ENCODE data around the gene LGALS3BP.
"Not testable (repeated sequence)": the region's sequence is repeated elsewhere in the genome, so short reads cannot be mapped to it uniquely, and the experiment has no call there.

LGALS3BP gene, protein sequence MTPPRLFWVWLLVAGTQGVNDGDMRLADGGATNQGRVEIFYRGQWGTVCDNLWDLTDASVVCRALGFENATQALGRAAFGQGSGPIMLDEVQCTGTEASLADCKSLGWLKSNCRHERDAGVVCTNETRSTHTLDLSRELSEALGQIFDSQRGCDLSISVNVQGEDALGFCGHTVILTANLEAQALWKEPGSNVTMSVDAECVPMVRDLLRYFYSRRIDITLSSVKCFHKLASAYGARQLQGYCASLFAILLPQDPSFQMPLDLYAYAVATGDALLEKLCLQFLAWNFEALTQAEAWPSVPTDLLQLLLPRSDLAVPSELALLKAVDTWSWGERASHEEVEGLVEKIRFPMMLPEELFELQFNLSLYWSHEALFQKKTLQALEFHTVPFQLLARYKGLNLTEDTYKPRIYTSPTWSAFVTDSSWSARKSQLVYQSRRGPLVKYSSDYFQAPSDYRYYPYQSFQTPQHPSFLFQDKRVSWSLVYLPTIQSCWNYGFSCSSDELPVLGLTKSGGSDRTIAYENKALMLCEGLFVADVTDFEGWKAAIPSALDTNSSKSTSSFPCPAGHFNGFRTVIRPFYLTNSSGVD
- 27.1 to 33.7 reads per million in 2 donors for total RNA-seq

DNA sequence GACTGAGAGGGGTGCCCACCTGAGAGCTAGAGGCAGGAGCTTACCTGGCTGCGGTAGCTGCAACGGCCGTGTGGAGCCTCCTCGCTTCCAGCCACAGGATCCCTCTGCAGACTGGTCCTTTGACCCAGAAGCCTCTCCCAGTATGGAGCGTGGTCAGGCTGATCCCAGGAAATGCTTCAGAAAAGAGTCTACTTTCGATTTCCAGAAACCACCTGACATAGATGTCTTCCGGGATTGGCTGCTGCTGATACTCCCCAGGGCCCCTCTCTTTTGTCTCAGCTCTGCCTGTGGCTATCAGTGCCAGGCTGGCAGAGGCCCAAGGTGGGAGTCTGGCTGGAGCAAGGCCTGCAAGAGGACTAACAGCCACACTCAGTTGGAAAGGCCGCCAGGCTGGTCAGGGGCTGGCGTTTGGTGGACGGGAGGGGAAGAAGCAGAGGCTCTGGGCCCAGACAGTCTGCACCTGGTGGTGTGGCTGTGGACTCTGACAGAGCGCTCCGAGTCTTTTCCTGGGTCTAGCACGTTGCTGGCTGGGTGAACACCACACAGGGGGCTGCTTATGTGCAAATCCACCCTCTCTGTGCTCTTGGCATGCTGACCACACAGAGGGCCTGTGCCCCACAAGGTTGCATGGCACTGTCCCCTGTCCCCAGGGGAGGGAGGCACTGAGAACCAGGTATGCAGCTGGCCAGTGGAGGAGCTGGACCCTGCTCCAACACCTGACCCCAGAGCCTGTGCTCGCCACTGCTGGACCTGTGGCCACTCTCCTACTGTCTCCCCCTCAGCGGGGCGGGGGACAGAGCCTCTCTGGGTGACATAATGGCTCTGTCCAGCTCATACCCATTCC lies at the start of gene LGALS3BP:
TSS of gene LGALS3BP (minus strand) at position 144 of the 844 bp plus-strand sequence. CDS start 2,732 bp downstream, outside the sequence.
- peak in 1 of 5 experiments; percentile 55 for DNase-seq

GRCh38 chr17:79028496-79029326 lies 49.0 kb upstream of the LGALS3BP start:
- no peak for DNase-seq

DNA sequence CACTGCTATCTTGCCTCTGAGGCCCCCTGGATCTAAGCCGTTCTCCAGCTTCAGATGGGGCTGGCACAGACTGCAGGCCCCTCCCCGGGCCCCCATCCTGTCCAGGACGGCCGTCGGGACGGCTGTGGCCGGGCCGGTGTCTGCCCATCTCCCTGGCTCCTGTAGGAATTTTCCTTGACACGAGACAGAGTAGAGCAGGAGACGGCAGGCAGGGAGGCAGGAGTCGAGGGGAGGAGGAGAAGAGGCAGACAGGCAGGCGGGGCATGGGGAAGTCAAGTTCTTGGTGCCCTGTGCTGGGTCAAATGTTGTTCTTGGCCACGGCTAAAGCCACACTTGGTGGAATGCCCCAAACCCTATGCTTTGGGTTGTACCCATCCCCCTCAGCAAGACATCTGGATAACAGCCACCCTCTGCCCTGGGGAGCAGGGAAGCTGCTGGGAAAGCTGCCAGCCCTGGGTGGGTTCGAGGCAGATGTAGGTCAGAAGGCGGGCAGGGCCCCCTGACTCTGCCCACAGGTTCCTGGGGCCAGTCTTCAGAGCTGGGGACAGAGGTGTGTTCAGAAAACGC lies 48.3 kb upstream of the LGALS3BP start:
- DNase-seq, result no peak

GRCh38 chr17:79027274-79027924 lies 47.7 kb upstream of the LGALS3BP start:
- no peak for DNase-seq

GRCh38 chr17:79026376-79027273 lies 46.9 kb upstream of the LGALS3BP start:
- no peak for DNase-seq

DNA sequence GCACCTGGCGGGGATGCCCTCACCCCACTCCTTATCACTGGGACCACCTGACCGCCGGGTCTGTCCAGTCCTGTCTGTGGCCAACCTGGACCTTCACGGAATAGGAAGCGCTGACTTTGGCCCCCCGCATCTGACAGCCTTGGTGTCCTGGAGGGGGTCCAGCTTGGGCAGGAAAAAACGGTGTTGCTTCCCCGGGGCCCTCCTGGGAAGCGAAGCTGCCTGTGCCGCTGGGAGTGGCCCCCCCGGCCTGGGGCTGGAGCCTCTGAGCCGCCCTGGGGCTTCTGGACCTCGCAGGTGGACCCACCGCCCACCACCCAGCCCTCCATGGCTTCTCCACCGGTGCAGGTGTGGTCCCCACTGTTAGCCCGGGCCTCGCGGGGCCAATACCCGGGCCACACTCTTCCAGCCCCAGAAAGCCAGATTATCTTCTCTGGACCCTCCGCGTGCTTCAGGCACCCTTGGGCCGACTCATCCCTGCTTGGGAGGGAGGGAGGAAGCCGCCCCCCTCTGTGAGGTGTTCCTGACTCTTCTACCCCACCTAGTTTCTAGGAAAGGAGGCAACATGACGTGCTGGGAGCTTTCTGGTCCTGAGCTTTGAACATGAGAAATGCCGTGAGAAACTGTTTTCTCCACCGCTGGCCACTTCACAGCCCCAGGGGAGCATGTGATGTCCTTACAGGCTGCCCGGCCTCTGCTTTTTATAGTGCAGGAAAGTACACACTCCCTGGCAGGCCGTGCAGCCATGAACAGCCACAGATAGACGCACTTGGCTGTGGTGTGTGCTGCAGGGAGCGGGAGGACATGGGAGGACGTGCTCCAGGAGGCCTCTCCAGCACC lies 45.4 kb upstream of the LGALS3BP start:
- no peak for DNase-seq

DNA sequence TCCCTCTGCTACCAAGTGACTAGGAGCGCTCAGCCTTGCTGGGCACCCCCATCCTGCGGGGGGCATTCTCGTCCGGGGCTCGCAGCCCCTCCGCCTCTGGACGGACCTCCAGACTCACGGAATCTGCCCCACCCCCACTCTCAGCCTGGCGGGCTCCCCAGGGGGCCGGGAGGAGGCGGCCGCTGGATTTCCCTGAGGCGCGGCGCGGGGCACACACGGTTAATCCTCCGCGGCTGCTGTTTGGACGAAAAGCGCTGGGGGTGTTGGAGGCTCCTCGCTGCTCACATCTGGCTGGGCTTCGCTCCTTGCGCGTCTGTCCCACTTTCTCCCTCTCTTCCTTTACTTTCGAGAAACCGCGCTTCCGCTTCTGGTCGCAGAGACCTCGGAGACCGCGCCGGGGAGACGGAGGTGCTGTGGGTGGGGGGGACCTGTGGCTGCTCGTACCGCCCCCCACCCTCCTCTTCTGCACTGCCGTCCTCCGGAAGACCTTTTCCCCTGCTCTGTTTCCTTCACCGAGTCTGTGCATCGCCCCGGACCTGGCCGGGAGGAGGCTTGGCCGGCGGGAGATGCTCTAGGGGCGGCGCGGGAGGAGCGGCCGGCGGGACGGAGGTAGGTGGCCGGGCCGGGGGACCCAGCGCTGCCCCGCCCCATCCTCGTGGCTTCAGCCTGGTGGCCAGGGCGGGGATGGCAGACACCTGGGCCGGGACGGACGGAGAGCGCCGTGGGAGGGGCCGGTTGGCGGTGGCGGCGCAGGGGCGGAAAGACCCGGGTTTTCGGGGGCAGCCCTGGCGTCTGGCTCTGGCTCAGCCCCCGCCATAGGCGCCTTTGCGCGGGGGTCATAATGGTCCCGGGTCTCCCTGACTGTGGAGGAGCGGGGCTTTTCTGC lies 44.4 kb upstream of the LGALS3BP start, which contains the start of gene C1QTNF1:
TSS of gene C1QTNF1 (plus strand) at position 284 of the 886 bp plus-strand sequence. CDS start 19,800 bp downstream, outside the sequence.
- DNase-seq, result peak in 2 of 5 experiments; percentile 18 to 49

DNA sequence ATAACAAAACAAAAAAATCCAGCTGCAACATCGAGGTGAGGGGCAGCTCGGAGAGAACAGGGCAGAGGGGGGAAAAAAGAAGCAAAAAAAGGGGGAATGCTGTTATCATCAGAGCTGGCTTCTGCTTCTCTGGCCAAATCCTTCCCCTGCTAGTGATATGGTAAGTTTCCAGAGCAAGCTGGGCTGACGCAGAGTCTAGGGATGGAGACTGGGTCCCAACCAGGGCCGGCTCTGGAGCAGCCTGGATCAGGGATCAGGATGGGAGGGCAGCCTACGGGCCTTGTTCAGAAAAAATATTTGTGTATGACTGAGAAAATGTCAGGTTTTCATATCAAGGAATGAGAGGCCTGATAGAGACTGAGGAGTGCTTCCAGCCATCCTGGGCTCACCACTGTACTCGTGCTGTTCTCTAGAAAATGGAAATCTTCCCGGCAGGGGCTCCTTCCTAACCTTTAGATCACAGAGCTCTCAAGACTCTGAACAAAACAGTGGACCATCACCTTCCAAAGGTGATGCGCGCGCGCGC lies 43.5 kb upstream of the LGALS3BP start:
- no peak for DNase-seq

DNA sequence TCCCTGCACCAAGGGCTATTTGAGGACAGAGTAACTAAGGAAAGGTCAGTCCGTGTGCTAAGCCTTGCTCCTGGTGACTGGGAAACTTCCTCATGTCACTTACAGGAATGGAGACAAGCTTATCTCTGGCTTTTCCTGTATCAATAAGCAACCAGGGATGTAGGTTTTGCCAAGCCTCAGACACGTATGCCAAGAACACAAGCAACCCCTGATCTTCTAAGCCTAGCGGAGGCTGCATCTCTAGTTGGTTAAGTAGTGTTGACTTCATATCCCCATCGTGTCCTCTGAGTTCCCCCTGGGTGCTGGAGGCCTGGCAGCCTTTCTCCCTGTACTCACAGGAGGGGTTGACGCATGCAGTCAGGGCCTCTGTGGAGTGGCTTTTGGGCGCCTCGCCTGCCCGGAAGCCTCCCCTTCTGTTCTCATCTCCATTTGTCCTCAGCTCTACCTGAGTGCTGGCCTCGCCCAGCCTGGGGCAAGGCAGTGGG lies 42.8 kb upstream of the LGALS3BP start:
- no peak for DNase-seq

DNA sequence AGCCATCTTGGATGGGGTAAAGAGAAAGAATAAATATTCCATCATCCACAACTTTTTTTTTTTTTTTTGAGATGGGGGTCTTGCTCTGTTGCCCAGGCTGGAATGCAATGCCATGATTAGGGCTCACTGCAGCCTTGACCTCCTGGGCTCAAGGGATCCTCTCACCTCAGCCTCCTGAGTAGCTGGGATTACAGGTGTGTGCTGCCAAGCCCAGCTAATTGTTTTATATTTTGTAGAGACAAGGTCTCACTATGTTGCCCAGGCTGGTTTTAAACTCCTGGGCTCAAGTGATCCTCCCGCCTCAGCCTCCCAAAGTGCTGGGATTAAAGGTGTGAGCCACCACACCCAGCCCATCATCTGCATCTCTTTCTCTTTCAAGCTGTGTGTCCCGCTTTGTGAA lies 42.2 kb upstream of the LGALS3BP start:
- DNase-seq, result not testable (repeated sequence)

DNA sequence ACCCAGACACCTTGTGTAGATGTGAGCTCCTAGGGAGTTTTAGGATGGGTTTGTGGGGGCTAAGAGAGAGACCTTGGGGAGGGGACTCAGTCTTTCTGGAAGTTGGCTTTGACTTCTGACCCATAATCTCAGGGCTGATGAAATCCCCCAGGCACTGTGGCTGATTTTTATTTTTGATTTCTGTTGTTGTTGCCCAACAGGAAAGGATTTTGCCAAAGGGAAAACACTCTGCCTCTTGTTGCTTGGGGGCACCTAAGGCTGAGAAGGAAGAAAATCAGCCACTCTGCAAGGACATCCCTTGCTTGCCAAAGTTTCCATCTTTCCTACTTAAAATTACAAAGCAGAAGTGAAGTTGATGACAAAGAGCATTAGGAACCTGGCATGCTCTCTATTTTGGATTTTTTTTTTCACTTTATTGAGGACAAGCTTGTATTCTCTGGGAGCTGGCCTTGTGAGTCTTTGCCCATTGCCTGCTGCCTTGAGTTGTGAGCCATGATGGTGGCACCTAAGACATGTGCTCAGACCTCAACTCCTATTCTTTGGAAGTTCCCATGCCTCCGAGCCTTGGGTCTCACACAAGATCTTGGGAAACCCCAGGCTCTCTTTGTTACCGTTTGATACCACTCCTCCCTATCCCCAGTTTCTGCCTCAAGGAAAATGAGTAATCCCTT lies 41.0 kb upstream of the LGALS3BP start:
- no peak for DNase-seq

GRCh38 chr17:79019632-79020584 lies 40.2 kb upstream of the LGALS3BP start:
- DNase-seq, result peak in 4 of 5 experiments; percentile 30 to 50 (median 36)

GRCh38 chr17:79019261-79019631 lies 39.5 kb upstream of the LGALS3BP start:
- DNase-seq, result no peak

GRCh38 chr17:79018370-79018695 lies 38.6 kb upstream of the LGALS3BP start:
- no peak for DNase-seq

DNA sequence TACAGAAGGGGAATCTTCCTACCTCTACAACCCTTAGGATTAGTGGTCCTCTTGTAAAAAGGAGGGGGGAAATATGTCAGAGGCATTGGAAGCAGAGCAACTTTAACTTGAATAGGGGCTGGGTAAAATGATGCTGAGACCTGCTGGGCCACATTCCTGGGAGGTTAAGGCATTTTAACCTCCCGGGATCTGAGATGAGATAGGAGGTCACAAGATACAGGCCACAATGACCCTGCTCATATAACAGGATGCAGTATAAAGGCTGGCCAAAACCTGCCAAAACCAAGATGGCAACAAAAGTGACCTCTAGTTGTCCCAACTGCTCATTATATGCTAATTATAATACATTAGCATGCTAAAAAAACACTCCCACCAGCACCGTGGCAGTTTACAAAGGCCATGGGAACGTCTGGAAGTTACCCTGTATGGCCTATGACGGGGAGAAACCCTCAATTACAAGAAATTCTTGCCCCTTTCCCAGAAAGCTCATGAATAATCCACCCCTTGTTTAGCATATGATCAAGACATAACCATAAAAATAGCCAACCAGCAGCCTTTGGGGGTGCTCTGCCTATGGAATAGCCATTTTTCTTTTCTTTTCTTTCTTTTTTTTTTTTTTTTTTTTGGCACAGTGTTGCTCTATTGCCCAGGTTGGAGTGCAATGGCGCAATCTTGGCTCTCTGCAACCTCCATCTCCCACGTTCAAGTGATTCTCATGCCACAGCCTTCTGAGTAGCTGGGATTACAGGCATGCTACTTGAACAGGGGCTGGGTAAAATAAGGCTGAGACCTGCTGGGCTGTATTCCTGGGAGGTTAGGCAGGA lies 38.0 kb upstream of the LGALS3BP start:
- no peak for DNase-seq
